Femur (tissue), 1 donor: ENCODE measurements around the gene ZNF334.
A peak's percentile ranks its signal among the peaks of the same experiment; 100 is the strongest.

Experiments used
- DNase-seq: peaks from one replicate; pipeline ENCODE4 v3.0.0-alpha.2; 2017

The ZNF334 gene

GRCh38 chr20:46545077-46545826 lies 31.9 kb upstream of the ZNF334 start:
- DNase-seq: no peak

- DNase-seq: no peak
These were observed 31.2 kb upstream of the ZNF334 start for GRCh38 chr20:46544576-46544975.

- no peak for DNase-seq
These were observed 30.6 kb upstream of the ZNF334 start for GRCh38 chr20:46543959-46544358.

- DNase-seq: no peak
These were observed 29.7 kb upstream of the ZNF334 start for GRCh38 chr20:46543033-46543432.

- no peak for DNase-seq
These were observed 28.0 kb upstream of the ZNF334 start for GRCh38 chr20:46541229-46541935.

GRCh38 chr20:46539113-46539512 lies 25.8 kb upstream of the ZNF334 start:
- DNase-seq: no peak

- DNase-seq: no peak
These were observed 17.3 kb upstream of the ZNF334 start for GRCh38 chr20:46530640-46531039.

GRCh38 chr20:46523696-46524328 lies 10.5 kb upstream of the ZNF334 start:
- no peak for DNase-seq

- no peak for DNase-seq
These were observed 9.7 kb upstream of the ZNF334 start for GRCh38 chr20:46523108-46523507.

GRCh38 chr20:46520976-46521579 lies 7.7 kb upstream of the ZNF334 start:
- peak; percentile 28 for DNase-seq

- DNase-seq: no peak
These were observed 7.2 kb upstream of the ZNF334 start for GRCh38 chr20:46520540-46520939.

- DNase-seq: no peak
These were observed 6.2 kb upstream of the ZNF334 start for GRCh38 chr20:46519471-46520068.

GRCh38 chr20:46509523-46509922 lies 3.8 kb downstream of the ZNF334 start:
- no peak for DNase-seq

- no peak for DNase-seq
These were observed 5.5 kb downstream of the ZNF334 start for GRCh38 chr20:46507760-46508407.

GRCh38 chr20:46505506-46505905 lies 7.9 kb downstream of the ZNF334 start:
- no peak for DNase-seq

GRCh38 chr20:46501961-46502360 lies 11.4 kb downstream of the ZNF334 start:
- no peak for DNase-seq

- DNase-seq: no peak
These were observed 11.9 kb downstream of the ZNF334 start for GRCh38 chr20:46501337-46501942.

- no peak for DNase-seq
These were observed 19.3 kb downstream of the ZNF334 start for GRCh38 chr20:46494077-46494476.

- no peak for DNase-seq
These were observed 22.0 kb downstream of the ZNF334 start for GRCh38 chr20:46491354-46491753.

- DNase-seq: no peak
These were observed 24.9 kb downstream of the ZNF334 start for GRCh38 chr20:46488451-46488850.

GRCh38 chr20:46487628-46488027 lies 25.7 kb downstream of the ZNF334 start:
- DNase-seq: no peak

- DNase-seq: no peak
These were observed 27.9 kb downstream of the ZNF334 start for GRCh38 chr20:46485431-46485830.
